Measurements from ENCODE around the gene SLC6A8.
"Not testable (repeated sequence)": the region's sequence is repeated elsewhere in the genome, so short reads cannot be mapped to it uniquely, and the experiment has no call there.

Gene SLC6A8

DNA sequence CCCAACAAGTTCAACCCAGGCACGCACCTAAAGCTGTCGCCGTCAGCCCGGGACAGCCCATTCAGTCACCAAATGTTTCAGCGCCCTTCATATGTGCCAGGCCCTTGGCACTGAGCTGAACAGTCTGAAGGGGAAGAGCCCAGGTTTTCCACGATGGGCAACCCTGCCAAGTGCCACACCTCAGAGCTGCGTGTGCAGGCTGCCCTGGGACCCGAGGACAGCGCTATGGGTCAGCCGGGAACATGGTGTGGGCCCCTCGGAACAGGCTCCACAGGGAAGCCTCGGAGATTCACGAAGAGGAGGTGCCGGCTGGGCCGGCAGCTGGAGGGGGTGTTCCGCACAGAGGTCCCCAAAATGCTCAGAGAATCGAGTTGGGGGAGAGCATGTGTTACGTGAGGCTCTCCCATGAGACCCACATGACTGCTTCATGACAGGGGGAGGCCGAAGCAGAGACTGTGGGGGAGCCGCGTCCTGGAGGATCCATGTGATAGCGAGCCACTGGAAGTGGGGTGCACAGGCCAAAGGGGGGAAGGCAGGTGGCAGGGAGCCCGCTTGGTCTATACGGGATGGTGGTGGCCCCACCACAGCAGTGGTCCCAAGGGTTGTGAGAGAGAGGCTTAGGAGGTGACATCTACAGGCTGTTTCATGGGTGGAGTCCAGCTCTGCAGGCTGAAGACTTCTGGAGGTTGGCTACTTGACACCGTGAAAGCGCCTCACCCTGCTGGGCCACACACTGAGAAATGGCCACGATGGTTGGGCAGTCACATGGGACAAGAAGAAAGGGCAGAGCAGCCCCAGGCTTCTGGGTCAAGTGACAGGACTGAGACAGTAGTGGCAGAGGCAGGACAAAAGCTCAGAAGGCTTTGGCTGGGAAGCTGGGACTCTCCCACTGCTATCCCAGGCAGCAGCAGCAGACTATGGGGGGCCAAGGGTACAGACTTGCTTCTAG is 22.3 kb downstream of the SLC6A8 start:
- no peak for DNase-seq

DNA sequence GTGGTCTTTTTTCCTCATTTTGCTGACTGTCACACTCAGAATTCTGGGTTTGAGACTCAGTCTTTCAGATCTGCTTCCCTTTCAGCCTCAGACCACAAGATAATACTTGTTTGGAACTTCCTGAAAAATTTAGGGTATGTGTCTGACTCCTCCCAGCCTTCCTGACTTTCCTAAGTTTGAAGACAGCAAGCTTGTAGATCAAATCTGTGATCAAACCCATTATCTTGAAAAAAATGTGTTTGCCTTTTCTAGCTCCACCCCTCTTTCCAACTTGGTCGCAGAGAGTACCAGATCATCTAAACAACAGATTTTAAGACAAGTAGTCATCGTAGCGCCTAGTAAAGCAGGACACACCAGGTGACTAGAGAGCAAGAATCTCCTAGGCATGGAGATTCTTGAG is 26.5 kb downstream of the SLC6A8 start:
- DNase-seq = no peak

DNA sequence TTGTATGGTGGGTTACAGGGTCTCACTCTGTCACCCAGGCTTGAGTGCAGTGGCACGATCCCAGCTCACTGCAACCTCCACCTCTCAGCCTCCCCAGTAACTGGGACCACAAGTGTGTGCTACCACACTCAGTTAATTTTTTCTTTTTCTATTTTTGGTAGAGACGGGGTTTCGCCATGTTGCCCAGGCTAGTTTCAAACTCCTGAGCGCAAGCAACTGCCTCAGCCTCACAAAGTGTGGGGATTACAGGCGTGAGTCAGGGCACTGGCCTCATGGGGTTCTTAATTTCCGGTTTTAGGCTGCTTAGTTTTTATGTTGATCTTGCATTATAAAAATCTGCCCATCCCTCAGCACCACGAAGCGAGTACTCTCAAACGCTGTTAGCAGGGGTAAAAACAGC is 29.7 kb downstream of the SLC6A8 start:
- no peak for DNase-seq

DNA sequence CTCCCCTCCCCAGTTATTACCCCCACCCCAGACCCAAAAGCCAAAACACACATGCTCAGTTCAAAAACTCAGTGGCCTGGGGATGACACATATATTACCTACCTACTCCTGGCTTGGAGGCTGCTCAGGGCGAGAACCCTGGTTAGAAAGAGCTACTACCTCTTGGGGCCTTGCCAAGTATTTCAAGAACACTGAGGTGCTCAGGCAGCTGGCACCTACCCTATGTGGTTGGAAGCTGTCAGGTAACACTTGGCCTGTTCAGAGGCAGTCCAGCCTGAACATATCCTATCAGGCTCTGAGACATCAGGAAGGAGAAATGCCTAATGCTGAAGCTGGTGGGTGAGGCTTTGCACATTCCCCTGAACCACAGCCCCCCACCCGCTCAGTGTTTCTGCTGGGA is 31.5 kb downstream of the SLC6A8 start:
- DNase-seq = no peak

DNA sequence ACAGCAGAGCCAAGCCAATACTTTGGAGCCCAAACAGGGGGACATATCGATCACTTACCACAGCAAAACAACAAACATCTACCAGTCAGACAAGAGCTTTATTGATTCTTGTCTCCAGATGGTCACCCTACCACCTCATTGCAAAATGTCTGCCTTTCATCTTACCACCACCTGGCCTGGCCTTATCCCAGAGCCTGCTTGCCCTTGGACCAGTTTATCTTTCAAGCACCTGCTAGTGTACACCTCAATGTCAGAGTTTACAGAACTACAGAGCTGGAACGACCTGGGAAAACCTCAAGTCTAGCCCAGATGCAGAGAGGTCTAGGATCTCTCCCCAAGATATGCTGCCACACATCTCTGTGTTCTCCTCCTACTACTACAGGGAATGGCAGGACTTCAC is 32.0 kb downstream of the SLC6A8 start:
- DNase-seq = no peak

DNA sequence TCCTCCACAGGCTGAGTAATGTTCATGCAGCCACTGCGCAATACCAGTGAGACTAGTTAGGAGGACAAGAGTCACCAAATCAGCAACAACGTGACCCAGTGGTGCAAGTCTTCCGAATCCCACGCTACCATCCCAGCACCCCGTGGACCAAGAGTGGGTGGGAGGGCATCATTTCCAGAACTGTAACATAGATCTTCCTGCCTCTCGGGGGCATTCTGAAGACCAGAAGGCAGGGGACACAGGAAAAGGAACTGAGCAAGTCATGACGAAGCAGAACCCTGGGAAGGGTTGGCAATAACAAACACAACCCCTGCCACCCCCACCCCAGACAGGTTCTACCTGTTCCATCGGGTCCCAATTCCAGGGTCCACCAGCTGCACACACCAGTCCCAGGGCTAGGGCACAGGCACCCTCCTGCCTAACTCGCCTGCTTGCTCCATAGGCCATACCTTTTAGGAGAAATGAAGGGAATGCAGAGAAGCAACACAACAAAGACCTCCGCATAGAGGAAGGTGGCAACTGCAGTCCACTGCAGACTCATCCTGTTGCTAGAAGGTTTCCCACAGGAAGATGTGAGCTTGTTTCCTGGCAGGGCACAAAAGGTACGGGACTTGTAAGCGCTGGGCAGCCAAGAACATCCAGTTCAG is 35.1 kb downstream of the SLC6A8 start:
- no peak for DNase-seq

DNA sequence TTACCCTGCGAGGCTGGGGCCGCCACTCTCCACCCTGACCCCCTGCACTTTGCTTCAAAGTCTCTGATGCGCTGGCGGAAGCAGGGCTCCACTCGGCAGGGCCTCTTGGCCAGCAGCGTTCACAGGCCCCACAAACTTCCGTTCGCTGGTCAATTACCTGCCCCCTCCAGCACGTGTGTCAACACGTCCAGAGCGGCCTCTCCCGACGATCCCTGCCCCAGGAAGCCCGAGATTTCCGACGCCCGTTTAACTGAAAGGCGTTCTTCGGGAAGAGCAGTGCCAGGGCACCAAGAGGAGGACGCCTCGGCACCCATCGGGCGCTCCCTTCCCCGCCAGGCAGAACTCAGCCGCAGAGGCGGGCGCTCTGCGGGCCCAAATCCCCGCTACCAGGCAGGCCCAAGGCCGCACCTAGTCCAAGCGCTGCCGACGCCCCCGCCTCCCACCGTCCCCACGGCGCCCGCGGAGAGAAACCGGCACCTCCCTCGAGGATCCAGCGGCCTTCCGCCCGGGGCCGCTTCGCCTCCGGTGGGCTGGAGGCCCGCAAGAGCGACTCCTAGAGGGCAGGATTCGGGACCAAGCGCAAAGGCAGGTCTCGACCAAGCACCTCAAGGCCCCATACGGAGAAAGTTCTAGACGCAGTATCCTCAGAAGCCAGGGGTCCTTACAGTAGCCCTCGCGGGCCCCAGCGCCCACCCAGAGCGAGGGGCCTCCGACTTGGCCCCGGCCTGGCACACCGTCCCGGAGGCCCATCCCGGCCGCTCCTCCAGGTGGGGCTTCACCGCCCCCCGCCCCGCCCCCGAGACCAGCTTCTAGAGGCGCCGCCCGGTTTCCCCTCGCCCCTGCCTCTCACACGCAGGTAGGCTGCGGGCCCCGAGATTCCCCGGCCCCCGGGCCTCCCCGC is 35.9 kb downstream of the SLC6A8 start:
- DNase-seq = peak; percentile 38

DNA sequence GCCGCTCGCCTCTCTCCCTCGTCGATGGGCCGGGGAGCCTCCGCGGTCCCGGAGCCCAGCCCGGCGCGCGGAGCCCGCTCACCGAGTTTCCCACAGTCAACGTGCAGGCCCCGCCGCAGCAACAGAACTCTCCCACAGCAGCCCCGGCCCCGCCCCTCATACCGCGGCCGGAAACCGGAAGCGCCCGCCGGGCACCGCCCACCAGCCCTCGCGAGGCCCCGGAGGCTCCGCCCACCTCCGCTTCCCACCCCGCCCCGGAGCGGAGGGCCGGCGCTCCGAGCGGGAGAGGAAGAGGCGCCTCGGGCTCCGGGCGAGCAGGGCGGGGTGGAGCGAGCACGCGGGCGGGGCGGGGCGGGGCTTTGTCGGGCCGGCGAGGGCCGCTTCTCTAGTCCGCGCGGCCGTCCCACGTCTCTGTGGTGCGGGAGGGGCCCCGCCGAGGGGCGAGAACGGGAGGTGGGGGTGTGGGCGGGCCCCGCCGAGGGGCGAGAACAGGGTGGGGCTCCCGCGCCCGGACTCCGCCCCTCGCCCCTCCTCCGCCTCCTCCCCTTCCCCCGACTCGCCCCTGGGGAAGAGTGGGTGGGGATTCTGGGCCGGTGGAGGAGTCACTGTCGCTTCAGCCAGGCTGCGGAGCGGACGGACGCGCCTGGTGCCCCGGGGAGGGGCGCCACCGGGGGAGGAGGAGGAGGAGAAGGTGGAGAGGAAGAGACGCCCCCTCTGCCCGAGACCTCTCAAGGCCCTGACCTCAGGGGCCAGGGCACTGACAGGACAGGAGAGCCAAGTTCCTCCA is 36.7 kb downstream of the SLC6A8 start, which contains the start of the genes ABCD1 and BCAP31:
ABCD1 (plus strand) TSS at position 605 of the 787 bp plus-strand sequence. CDS start 411 bp downstream, outside the sequence.
BCAP31 (minus strand) TSS at position 136 of the 787 bp plus-strand sequence. CDS start 1,143 bp downstream, outside the sequence.
- DNase-seq = peak; percentile 74

DNA sequence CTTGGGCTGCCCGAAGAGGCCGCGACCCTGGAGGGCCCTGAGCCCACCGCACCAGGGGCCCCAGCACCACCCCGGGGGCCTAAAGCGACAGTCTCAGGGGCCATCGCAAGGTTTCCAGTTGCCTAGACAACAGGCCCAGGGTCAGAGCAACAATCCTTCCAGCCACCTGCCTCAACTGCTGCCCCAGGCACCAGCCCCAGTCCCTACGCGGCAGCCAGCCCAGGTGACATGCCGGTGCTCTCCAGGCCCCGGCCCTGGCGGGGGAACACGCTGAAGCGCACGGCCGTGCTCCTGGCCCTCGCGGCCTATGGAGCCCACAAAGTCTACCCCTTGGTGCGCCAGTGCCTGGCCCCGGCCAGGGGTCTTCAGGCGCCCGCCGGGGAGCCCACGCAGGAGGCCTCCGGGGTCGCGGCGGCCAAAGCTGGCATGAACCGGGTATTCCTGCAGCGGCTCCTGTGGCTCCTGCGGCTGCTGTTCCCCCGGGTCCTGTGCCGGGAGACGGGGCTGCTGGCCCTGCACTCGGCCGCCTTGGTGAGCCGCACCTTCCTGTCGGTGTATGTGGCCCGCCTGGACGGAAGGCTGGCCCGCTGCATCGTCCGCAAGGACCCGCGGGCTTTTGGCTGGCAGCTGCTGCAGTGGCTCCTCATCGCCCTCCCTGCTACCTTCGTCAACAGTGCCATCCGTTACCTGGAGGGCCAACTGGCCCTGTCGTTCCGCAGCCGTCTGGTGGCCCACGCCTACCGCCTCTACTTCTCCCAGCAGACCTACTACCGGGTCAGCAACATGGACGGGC is 37.5 kb downstream of the SLC6A8 start:
- DNase-seq = no peak

DNA sequence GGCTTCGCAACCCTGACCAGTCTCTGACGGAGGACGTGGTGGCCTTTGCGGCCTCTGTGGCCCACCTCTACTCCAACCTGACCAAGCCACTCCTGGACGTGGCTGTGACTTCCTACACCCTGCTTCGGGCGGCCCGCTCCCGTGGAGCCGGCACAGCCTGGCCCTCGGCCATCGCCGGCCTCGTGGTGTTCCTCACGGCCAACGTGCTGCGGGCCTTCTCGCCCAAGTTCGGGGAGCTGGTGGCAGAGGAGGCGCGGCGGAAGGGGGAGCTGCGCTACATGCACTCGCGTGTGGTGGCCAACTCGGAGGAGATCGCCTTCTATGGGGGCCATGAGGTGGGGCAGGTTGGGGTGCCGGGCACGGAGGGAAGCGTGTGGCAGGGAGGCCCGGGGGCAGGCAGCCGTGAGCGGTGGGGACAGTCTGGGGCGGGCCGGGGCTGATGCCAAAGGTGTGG is 38.1 kb downstream of the SLC6A8 start:
- no peak for DNase-seq

DNA sequence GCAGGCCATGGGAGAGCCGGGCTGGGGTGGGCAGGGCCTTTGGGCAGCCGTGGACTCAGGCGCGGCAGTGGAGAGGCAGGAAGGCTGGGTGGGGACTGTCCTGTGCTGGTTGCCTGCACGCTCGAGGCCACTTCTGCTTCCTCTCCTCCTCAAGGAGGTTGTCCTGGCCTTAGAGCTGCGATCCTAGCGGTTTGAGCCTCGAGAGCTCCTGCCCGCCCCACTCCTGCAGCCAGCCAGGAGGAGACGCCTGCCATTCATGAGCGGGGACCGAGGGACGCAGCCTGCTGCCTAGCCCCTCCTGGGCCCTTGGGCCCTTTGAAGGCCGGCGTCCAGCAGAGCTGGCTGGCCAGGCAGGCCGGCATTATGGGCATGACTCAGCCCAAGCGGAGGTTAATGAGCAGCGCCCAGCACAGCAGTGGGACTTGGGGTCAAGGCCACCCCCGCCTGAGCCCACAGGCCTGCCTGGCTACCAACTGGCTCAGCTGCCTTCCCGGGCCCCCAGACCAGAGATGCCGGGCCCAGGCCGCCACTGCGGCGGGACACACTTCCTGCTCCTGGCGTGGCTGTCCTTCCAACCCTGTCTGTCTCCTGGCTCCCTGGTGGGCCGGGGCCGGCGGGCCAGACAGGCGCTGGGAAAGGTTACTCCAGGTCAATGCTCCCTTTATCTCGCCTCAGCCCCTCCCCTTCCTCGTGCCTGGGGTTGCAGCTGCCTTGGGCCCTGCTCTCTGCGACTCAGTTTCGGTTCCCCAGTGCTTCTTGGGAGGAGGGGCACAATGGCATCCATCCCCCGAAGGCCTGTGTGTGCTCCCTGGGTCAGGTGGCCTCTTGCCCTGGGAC is 38.8 kb downstream of the SLC6A8 start:
- DNase-seq = peak; percentile 17

DNA sequence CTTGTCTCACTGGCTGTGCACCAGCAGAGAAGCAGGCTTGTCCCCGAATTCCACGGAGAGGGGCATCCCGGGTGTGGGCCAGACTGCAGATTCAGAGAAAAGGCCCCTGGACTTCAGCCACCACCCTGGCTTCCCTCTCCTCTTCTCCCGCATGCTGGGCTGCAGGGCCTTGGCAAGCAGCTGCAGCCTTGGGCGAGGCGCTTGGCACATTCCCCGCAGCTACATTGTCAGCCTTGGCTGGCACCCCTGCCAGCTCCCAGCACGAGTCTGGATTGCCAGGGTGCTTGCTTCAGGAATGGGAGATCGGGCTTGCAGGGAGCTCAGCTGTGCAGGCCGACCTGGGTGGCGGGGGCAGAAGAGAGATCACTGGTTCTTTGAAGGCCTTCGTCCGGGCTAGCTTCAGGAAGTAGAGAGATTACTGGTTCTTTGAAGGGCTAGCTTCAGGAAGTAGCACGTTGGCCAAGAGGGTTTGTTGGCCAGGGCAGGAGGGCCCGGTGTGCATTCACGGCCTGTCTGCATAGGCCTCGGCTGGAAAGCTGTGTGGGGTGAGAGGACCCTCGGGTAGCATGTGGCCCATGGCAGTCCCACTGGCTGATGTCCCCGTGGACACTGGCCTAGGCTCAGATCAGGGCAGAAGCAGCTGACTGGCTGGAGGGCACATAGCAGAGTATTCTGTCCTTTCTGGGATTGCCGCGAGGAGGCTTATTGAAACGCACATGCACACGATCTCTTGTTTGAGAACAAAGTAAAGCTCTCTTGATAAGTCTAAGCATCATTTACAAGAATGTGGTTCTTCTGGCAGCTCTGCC is 39.6 kb downstream of the SLC6A8 start:
- DNase-seq = peak; percentile 26

DNA sequence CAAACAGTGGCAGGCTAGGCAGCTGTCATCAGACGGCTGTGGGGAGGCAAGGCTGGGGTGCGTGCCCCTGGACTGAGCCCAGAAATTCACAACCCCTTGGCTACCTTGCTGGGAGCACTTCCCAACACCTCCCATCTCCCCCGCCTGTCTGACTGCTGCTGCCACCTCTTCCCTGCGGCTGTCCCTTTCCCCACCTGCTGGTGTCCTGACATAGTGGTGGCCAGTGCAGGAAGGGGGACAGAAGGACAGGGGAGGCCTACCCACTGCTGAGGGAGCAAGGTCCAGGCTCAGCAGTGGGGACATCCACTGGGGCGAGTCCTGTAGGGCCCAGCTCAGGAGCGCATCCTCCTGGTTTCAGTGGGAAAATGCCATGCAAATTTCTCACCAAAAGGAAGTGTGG is 40.4 kb downstream of the SLC6A8 start:
- DNase-seq = no peak

DNA sequence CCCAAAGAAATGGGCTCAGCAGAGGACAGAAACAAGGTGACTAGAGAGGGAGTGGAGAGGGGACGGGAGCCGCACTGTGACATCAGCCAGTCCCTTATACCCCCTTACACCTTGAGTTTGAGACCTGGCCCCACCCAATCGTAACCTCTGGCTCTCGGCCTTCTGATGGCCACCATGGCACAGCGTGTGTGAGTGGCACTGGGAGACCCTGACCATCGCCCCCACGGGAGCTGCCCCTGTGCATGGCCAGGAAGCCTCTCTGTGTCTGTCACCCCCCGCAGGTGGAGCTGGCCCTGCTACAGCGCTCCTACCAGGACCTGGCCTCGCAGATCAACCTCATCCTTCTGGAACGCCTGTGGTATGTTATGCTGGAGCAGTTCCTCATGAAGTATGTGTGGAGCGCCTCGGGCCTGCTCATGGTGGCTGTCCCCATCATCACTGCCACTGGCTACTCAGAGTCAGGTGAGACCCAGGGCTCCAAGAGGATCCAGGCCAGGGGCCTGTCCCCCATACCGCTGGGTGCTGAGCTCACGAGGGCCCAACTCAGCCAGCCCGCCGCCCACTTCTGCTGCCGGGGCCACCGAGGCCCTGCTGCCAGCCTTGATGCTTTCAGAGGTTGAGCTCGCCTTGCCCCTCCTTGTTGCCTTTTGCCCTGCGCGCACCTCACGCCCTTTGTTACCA is 41.4 kb downstream of the SLC6A8 start:
- DNase-seq = no peak

DNA sequence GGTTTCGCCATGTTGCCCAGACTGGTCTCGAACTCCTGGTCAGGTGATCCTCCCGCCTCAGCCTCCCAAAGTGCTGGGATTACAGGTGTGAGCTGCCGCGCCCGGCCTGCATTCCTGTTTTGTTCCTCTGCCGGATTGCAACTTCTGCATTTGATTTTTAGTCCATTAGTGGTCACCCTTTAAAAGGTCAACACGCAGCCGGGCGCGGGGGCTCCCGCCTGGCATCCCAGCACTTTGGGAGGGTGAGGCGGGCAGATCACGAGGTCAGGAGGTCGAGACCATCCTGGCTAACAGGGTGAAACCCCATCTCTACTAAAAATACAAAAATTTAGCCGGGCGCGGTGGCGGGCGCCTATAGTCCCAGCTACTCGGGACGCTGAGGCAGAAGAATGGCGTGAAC is 42.4 kb downstream of the SLC6A8 start:
- DNase-seq = not testable (repeated sequence)

DNA sequence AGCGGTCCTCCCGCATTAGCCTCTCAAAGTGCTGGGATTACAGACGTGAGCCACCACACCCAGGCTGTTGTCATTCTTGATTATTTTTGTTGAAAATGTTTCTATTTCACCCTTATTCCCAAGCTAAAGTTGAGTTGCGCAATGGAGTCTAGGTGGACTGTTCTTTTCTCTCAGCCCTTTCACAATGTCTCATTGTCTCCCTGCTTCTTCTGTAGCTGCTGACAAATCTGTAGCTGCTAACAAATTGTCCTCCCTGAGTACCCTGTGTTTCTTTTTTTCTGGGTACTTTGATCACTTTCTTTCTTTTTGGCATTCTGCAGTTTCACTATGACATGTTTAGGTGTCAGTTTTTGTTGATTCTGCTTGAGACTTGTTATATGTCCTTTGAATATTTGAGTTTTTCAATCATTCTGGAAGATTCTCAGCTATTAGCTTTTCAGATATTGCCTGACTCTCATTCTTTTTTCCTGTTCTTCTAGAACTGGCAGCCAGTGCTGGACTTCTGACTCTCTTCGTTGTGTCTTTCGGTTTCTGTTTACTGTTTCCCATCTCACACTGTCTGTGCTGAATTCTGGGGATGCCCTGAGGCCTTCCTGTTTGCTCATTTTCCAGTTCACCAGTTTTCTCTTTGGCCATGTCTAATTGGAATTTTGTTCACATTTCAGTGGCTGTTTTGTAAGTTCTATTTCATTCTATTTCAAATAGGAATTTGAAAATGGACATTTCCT is 43.6 kb downstream of the SLC6A8 start:
- DNase-seq = no peak

DNA sequence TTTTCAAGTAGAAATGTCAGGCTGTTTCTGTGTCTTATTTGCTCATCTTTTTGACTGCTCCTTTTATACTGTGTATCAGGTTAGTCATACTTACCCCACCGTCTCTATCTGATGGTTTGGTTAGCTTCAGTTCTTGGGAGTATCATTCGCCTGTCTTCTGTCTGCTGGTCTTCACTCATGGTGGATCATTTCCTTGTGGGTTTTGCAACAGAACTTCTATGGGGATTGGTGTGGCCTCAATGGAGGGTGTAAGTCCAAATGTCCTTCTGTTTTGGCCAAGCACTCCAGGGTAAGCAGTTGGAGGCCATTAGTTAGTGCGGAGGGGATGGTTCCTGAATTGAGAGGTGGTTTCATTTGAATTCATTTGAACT is 44.1 kb downstream of the SLC6A8 start:
- no peak for DNase-seq

DNA sequence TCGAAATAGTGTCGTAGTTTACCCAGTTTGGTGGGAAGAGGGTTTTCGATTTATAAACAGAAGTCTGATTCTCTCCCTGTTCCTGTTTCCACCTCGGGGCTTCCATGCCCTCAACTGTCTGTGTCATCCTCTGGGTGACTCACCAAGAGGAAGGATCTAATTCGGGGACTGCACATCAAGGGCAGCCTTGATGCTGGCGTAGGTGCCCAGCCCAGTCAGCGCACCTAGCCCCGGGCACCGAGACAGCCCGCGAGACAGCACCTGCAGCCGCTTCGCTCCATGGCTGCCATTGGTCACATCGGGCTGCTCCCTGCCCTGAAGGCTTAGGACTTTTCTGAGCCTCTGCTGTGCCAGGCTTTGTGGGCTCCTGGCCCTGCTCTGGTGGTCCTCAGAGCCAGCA is 44.7 kb downstream of the SLC6A8 start:
- DNase-seq = no peak

Measured in NCI-H226 (cell line).